Measurements from ENCODE around the gene SCUBE1. TPM values are rescaled to one million over a fixed set of nuclear protein-coding genes. Genes with fewer than 3 reads are reported as not detected.
A peak's percentile ranks its signal among the peaks of the same experiment; 100 is the strongest.

The SCUBE1 gene
- total and polyA plus RNA-seq, 4 experiments from 2014 or later = not detected

- Mint-ChIP-seq H3K36me3 (no peaks in the 10 kb centered on the region), H3K27me3 (peaks cover 4 to 9% of the 10 kb centered on the region in 2 donors), H3K4me3 (no peak overlapping the region), H3K4me1 (peaks cover 0 to 5% (median 2%) of the 10 kb centered on the region in 4 donors), H3K27ac (no peak overlapping the region), H3K9me3 (peaks cover 0 to 2% (median 0%) of the 10 kb centered on the region in 8 donors)
- ChIA-PET CTCF (ENCODE audit: partially characterized antibody) (interaction anchor here (1.0 to 3.8 kb wide), 8 partner anchors 9 to 156 kb away, joined by 3 to 15 read pairs (median 8); no protein-coding TSS in a partner anchor), POLR2A (ENCODE audit: partially characterized antibody) (no interaction called here)
- Histone ChIP-seq H3K9me3 (ENCODE audit: control insufficient read depth in 1 of 2, low read length in 2 of 2) (no peaks in the 10 kb centered on the region), H3K4me3 (ENCODE audit: low read length in 2 of 2) (no peak overlapping the region), H3K27ac (ENCODE audit: low read depth, low read length) (no peak overlapping the region), H3K36me3 (ENCODE audit: insufficient read depth, low read length) (no peaks in the 10 kb centered on the region), H3K27me3 (ENCODE audit: insufficient read depth, low read length) (no peaks in the 10 kb centered on the region), H3K4me1 (ENCODE audit: insufficient read depth, low read length) (peaks cover 4% of the 10 kb centered on the region)
- DNase-seq = no peak
- intact Hi-C loops (cut with micrococcal nuclease) = loop anchor here (5.0 kb wide), 1 partner anchor 559 kb away; no protein-coding TSS in a partner anchor
Observed at GRCh38 chr22:43387815-43388214, 44.6 kb upstream of the SCUBE1 start.

- Histone ChIP-seq H3K9me3 (ENCODE audit: control insufficient read depth in 1 of 2, low read length in 2 of 2) (no peaks in the 10 kb centered on the region), H3K4me3 (ENCODE audit: low read length in 2 of 2) (no peak overlapping the region), H3K27me3 (ENCODE audit: insufficient read depth, low read length) (no peaks in the 10 kb centered on the region), H3K36me3 (ENCODE audit: insufficient read depth, low read length) (no peaks in the 10 kb centered on the region), H3K27ac (ENCODE audit: low read depth, low read length) (no peak overlapping the region), H3K4me1 (ENCODE audit: insufficient read depth, low read length) (peaks cover 9% of the 10 kb centered on the region)
- no peaks in the 10 kb centered on the region for H3K36me3 Mint-ChIP-seq
- ChIA-PET POLR2A (ENCODE audit: partially characterized antibody) (no interaction called here), CTCF (ENCODE audit: partially characterized antibody) (interaction anchor here (0.8 to 3.4 kb wide), 11 partner anchors 8 to 158 kb away, joined by 3 to 18 read pairs (median 6); no protein-coding TSS in a partner anchor)
- H3K27ac Mint-ChIP-seq = no peak overlapping the region
- peak; percentile 53 to 72 (median 66) for DNase-seq
- H3K4me3 Mint-ChIP-seq = peak overlapping the region in 4 of 8 donors; percentile 16 to 57 (median 34)
- H3K4me1 Mint-ChIP-seq = peaks cover 6 to 16% (median 11%) of the 10 kb centered on the region in 4 donors
- H3K9me3 Mint-ChIP-seq = peaks cover 0 to 2% (median 0%) of the 10 kb centered on the region in 8 donors
- intact Hi-C loops (cut with micrococcal nuclease) = loop anchor here (1.0 to 5.0 kb wide), 2 partner anchors 112 to 561 kb away; no protein-coding TSS in a partner anchor
- H3K27me3 Mint-ChIP-seq = peaks cover 4 to 9% of the 10 kb centered on the region in 2 donors
Observed at GRCh38 chr22:43385770-43386641, 42.8 kb upstream of the SCUBE1 start.

- H3K27me3 ChIP-seq (ENCODE audit: insufficient read depth, low read length) = no peaks in the 10 kb centered on the region
- intact Hi-C loops (cut with micrococcal nuclease) = loop anchor here (1.0 to 5.0 kb wide), 2 partner anchors 111 to 562 kb away; no protein-coding TSS in a partner anchor
- H3K9me3 ChIP-seq (ENCODE audit: control insufficient read depth in 1 of 2, low read length in 2 of 2) = no peaks in the 10 kb centered on the region
- POLR2A ChIA-PET (ENCODE audit: partially characterized antibody) = no interaction called here
- H3K4me1 ChIP-seq (ENCODE audit: insufficient read depth, low read length) = peaks cover 9% of the 10 kb centered on the region
- no peak overlapping the region for H3K4me3 ChIP-seq (ENCODE audit: low read length in 2 of 2)
- Mint-ChIP-seq H3K27me3 (peaks cover 5 to 9% of the 10 kb centered on the region in 2 donors), H3K36me3 (no peaks in the 10 kb centered on the region), H3K4me1 (peaks cover 6 to 16% (median 11%) of the 10 kb centered on the region in 4 donors), H3K27ac (no peak overlapping the region), H3K9me3 (peaks cover 0 to 2% (median 0%) of the 10 kb centered on the region in 8 donors), H3K4me3 (no peak overlapping the region)
- H3K36me3 ChIP-seq (ENCODE audit: insufficient read depth, low read length) = no peaks in the 10 kb centered on the region
- H3K27ac ChIP-seq (ENCODE audit: low read depth, low read length) = no peak overlapping the region
- DNase-seq = no peak
- CTCF ChIA-PET (ENCODE audit: partially characterized antibody) = interaction anchor here (0.8 to 3.4 kb wide), 8 partner anchors 11 to 153 kb away, joined by 3 to 18 read pairs (median 4); no protein-coding TSS in a partner anchor
Observed at GRCh38 chr22:43384863-43385262, 41.7 kb upstream of the SCUBE1 start.

- intact Hi-C loops (cut with micrococcal nuclease) = no loop called here
- H3K9me3 ChIP-seq (ENCODE audit: control insufficient read depth in 1 of 2, low read length in 2 of 2) = no peaks in the 10 kb centered on the region
- no peak overlapping the region for H3K4me3 ChIP-seq (ENCODE audit: low read length in 2 of 2)
- H3K27ac ChIP-seq (ENCODE audit: low read depth, low read length) = no peak overlapping the region
- H3K27me3 ChIP-seq (ENCODE audit: insufficient read depth, low read length) = peaks cover 7% of the 10 kb centered on the region
- DNase-seq = peak in 4 of 5 donors; percentile 12 to 47 (median 17)
- Mint-ChIP-seq H3K27ac (peak overlapping the region in 5 of 7 donors; percentile 20 to 85 (median 49)), H3K4me1 (peaks cover 9 to 37% (median 27%) of the 10 kb centered on the region in 4 donors), H3K36me3 (no peaks in the 10 kb centered on the region), H3K9me3 (peaks cover 0 to 2% (median 0%) of the 10 kb centered on the region in 8 donors), H3K27me3 (peaks cover 7 to 12% of the 10 kb centered on the region in 2 donors), H3K4me3 (peak overlapping the region in 2 of 8 donors; percentile 4 to 8)
- ChIA-PET POLR2A (ENCODE audit: partially characterized antibody) (interaction anchor here (1.5 kb wide), 1 partner anchor 118 kb away, joined by 9 read pairs; no protein-coding TSS in a partner anchor), CTCF (ENCODE audit: partially characterized antibody) (interaction anchor here (1.4 to 2.9 kb wide), 4 partner anchors 10 to 150 kb away, joined by 4 to 16 read pairs (median 10); no protein-coding TSS in a partner anchor)
- peaks cover 29% of the 10 kb centered on the region for H3K4me1 ChIP-seq (ENCODE audit: insufficient read depth, low read length)
- no peaks in the 10 kb centered on the region for H3K36me3 ChIP-seq (ENCODE audit: insufficient read depth, low read length)
Observed at GRCh38 chr22:43381693-43382092, 38.5 kb upstream of the SCUBE1 start.

GRCh38 chr22:43377896-43378704 lies 34.9 kb upstream of the SCUBE1 start:
- Mint-ChIP-seq H3K27me3 (peaks cover 16 to 27% of the 10 kb centered on the region in 2 donors), H3K4me1 (peaks cover 12 to 36% (median 27%) of the 10 kb centered on the region in 4 donors), H3K36me3 (no peaks in the 10 kb centered on the region), H3K4me3 (peak overlapping the region in 3 of 8 donors; percentile 26 to 48 (median 45)), H3K9me3 (peaks cover 2 to 11% (median 8%) of the 10 kb centered on the region in 8 donors), H3K27ac (peak overlapping the region in 4 of 7 donors; percentile 4 to 47 (median 17))
- peaks cover 27% of the 10 kb centered on the region for H3K4me1 ChIP-seq (ENCODE audit: insufficient read depth, low read length)
- CTCF ChIA-PET (ENCODE audit: partially characterized antibody) = interaction anchor here (1.0 to 3.1 kb wide), 3 partner anchors 8 to 32 kb away, joined by 5 to 14 read pairs (median 7); no protein-coding TSS in a partner anchor
- peaks cover 9% of the 10 kb centered on the region for H3K27me3 ChIP-seq (ENCODE audit: insufficient read depth, low read length)
- H3K36me3 ChIP-seq (ENCODE audit: insufficient read depth, low read length) = no peaks in the 10 kb centered on the region
- H3K9me3 ChIP-seq (ENCODE audit: control insufficient read depth in 1 of 2, low read length in 2 of 2) = no peaks in the 10 kb centered on the region
- no peak overlapping the region for H3K27ac ChIP-seq (ENCODE audit: low read depth, low read length)
- DNase-seq = no peak
- H3K4me3 ChIP-seq (ENCODE audit: low read length in 2 of 2) = no peak overlapping the region
- intact Hi-C loops (cut with micrococcal nuclease) = no loop called here
- POLR2A ChIA-PET (ENCODE audit: partially characterized antibody) = no interaction called here

GRCh38 chr22:43377548-43377895 lies 34.4 kb upstream of the SCUBE1 start:
- Histone ChIP-seq H3K4me1 (ENCODE audit: insufficient read depth, low read length) (peaks cover 27% of the 10 kb centered on the region), H3K27ac (ENCODE audit: low read depth, low read length) (no peak overlapping the region), H3K4me3 (ENCODE audit: low read length in 2 of 2) (no peak overlapping the region), H3K36me3 (ENCODE audit: insufficient read depth, low read length) (no peaks in the 10 kb centered on the region), H3K9me3 (ENCODE audit: control insufficient read depth in 1 of 2, low read length in 2 of 2) (no peaks in the 10 kb centered on the region), H3K27me3 (ENCODE audit: insufficient read depth, low read length) (peaks cover 9% of the 10 kb centered on the region)
- H3K4me1 Mint-ChIP-seq = peaks cover 12 to 36% (median 27%) of the 10 kb centered on the region in 4 donors
- H3K4me3 Mint-ChIP-seq = peak overlapping the region in 1 of 8 donors; percentile 48
- H3K27ac Mint-ChIP-seq = no peak overlapping the region
- no peak for DNase-seq
- intact Hi-C loops (cut with micrococcal nuclease) = no loop called here
- no peaks in the 10 kb centered on the region for H3K36me3 Mint-ChIP-seq
- CTCF ChIA-PET (ENCODE audit: partially characterized antibody) = interaction anchor here (1.9 to 3.1 kb wide), 2 partner anchors 8 to 10 kb away, joined by 7 to 14 read pairs; no protein-coding TSS in a partner anchor
- peaks cover 16 to 28% of the 10 kb centered on the region in 2 donors for H3K27me3 Mint-ChIP-seq
- H3K9me3 Mint-ChIP-seq = peaks cover 2 to 11% (median 8%) of the 10 kb centered on the region in 8 donors
- POLR2A ChIA-PET (ENCODE audit: partially characterized antibody) = no interaction called here

Measured in CD4-positive, alpha-beta memory T cell (primary cell).